GM12878 (cell line): ENCODE results near the gene CDX1. TPM values are rescaled to one million over a fixed set of nuclear protein-coding genes. Genes with fewer than 3 reads are reported as not detected.

ENCODE experiments used
- ATAC-seq: fragments of 200-7000 bp; cut with Tn5 transposase; 3 replicates; pipeline ENCODE4 v1.9.1; 2020; ENCODE audit warnings: mild to moderate bottlenecking, moderate library complexity
- BruUV-seq: library from RNA; stranded (reverse); fragments of 400-500 nt; replicated peaks from 2 replicates; lab custom pipeline; 2021; lab: Mats Ljungman, UMichigan
- CTCF ChIA-PET: fragments of 300-600 bp; sonication (Branson Sonifier 250); formaldehyde crosslinking; extraction: SDS; loops from one replicate; lab custom pipeline; 2021; ENCODE audit warnings: inconsistent platforms; lab: Yijun Ruan, JAX
- POLR2A ChIA-PET: fragments of 350-600 bp; formaldehyde crosslinking; extraction: SDS; loops from one replicate; lab custom pipeline; 2021; ENCODE audit warnings: inconsistent platforms; lab: Charles Lee
- RAD21 ChIA-PET: fragments of 300-600 bp; sonication (Branson Sonifier 250); formaldehyde crosslinking; loops from one replicate; lab custom pipeline; 2023; ENCODE audit warnings: antibody characterized with exemption; ENCODE audit not compliant: unreplicated experiment; lab: Charles Lee
- SMC1A ChIA-PET: fragments of 300-600 bp; sonication (Branson Sonifier 250); formaldehyde crosslinking; loops from one replicate; lab custom pipeline; 2023; ENCODE audit not compliant: unreplicated experiment, uncharacterized antibody; lab: Charles Lee
- DNase-seq: peaks from one replicate; pipeline ENCODE4 v3.0.0-alpha.2; 2011; ENCODE audit warnings: low read depth, low spot score
- FAIRE-seq: peaks from 3 replicates; lab custom pipeline; 2011; peaks lifted over from hg19 to GRCh38; lab: Jason Lieb, UNC
- H2AFZ ChIP-seq: 2 replicates; pipeline ENCODE4 v1.6.0; 2011; ENCODE audit warnings: low read depth, low read length, control low read depth; ENCODE audit not compliant: control insufficient read depth
- H3K27ac ChIP-seq: 2 replicates; pipeline ENCODE4 v1.5.1; 2011; ENCODE audit warnings: control low read depth; ENCODE audit not compliant: control insufficient read depth, insufficient read depth
- H3K27me3 ChIP-seq, 2 experiments: replicated peaks in 1 of 2; 2 replicates each; pipeline versions ENCODE4 v1.6.0 to v1.6.1; 2011; ENCODE audit warnings: low read length in 1 of 2; ENCODE audit not compliant: control insufficient read depth in 2 of 2, insufficient read depth in 2 of 2
- H3K36me3 ChIP-seq, 2 experiments: 2 replicates each; pipeline ENCODE4 v1.5.1; 2011; ENCODE audit warnings: low read length in 1 of 2; ENCODE audit not compliant: control insufficient read depth in 2 of 2, insufficient read depth in 2 of 2
- H3K4me1 ChIP-seq: 2 replicates; pipeline ENCODE4 v1.6.1; 2011; ENCODE audit warnings: mild to moderate bottlenecking, low read length, moderate library complexity, mixed read lengths; ENCODE audit not compliant: control insufficient read depth, insufficient read depth
- H3K4me2 ChIP-seq: 2 replicates; pipeline ENCODE4 v1.6.0; 2011; ENCODE audit warnings: control low read depth; ENCODE audit not compliant: control insufficient read depth, insufficient read depth
- H3K4me3 ChIP-seq: fragments of 200-600 bp; sonication (generic); 2 replicates; pipeline ENCODE4 v1.5.1; 2016
- H3K79me2 ChIP-seq: 2 replicates; pipeline ENCODE4 v1.6.0; 2011; ENCODE audit warnings: low read length; ENCODE audit not compliant: control insufficient read depth, insufficient read depth
- H3K9ac ChIP-seq: 2 replicates; pipeline ENCODE4 v1.8.0; 2011; ENCODE audit warnings: low read length, control low read depth, mixed read lengths; ENCODE audit not compliant: control insufficient read depth, insufficient read depth
- H3K9me3 ChIP-seq: replicated peaks from 3 replicates; pipeline ENCODE4 v1.5.1; 2011; ENCODE audit warnings: mild to moderate bottlenecking, low read length; ENCODE audit not compliant: control insufficient read depth, insufficient read depth
- H4K20me1 ChIP-seq: 2 replicates; pipeline ENCODE4 v1.6.0; 2011; ENCODE audit not compliant: control insufficient read depth, insufficient read depth
- ASH2L ChIP-seq: fragments of 300-600, 200-600 bp; sonication (generic); IDR thresholded peaks from 2 replicates; pipeline ENCODE4 v1.6.1; 2017; ENCODE audit warnings: low read depth, mild to moderate bottlenecking, borderline replicate concordance
- CHD1 ChIP-seq: IDR thresholded peaks from 2 replicates; pipeline ENCODE4 v1.6.1; 2012; ENCODE audit warnings: low read depth, low read length, improper control_type of control experiment
- MEF2A ChIP-seq: IDR thresholded peaks from 2 replicates; pipeline ENCODE4 v1.6.1; 2011; ENCODE audit warnings: low read depth, mild to moderate bottlenecking, low read length, moderate library complexity; ENCODE audit not compliant: insufficient read depth
- NR2F1 ChIP-seq: fragments of 450-650 bp; conservative IDR thresholded peaks from 2 replicates; pipeline ENCODE4 v1.6.1; 2017; ENCODE audit warnings: mild to moderate bottlenecking
- PRDM15 ChIP-seq: fragments of 450-650 bp; formaldehyde crosslinking; IDR thresholded peaks from 2 replicates; pipeline ENCODE4 v1.4.0; 2020; ENCODE audit warnings: mild to moderate bottlenecking, moderate library complexity
- SREBF1 ChIP-seq: IDR thresholded peaks from 2 replicates; pipeline ENCODE4 v1.6.1; 2012; ENCODE audit warnings: mild to moderate bottlenecking, low read length
- USF2 ChIP-seq: IDR thresholded peaks from 2 replicates; pipeline ENCODE4 v1.6.1; 2011; ENCODE audit warnings: low read depth, low read length, improper control_type of control experiment, borderline replicate concordance
- ZBTB4 ChIP-seq: fragments of 450-650 bp; formaldehyde crosslinking; IDR thresholded peaks from 2 replicates; pipeline ENCODE4 v1.4.0; 2022; ENCODE audit warnings: mild to moderate bottlenecking, moderate library complexity
- WGBS: methylation state at CpG from one replicate; pipeline ENCODE4 v1.1.6; 2016; ENCODE audit warnings: low lambda C conversion rate; ENCODE audit not compliant: insufficient replicate concordance, insufficient coverage; ENCODE audit errors: missing lambda C conversion rate; 5-methylcytosine and 5-hydroxymethylcytosine counted together
- in situ Hi-C: fragments of 300-500 bp; cut with MboI; formaldehyde crosslinking; loops from 9 replicates; pipeline ENCODE4 v1.14.3; 2018; ENCODE audit warnings: mixed read lengths
- intact Hi-C: fragments of 100-400 bp; cut with micrococcal nuclease; formaldehyde crosslinking; loops from one replicate; pipeline ENCODE4 v1.14.2; 2022; ENCODE audit not compliant: unreplicated experiment
- polyA plus RNA-seq, 11 experiments: library from polyadenylated mRNA; depleted of rRNA in 4 of 11; unstranded in 6 of 11; stranded (reverse) in 5 of 11; fragments of >200 nt; fragmentation: Nextera tagmentation in 4 of 11; fragmentation: Illumina TruSeq in 1 of 11; extraction: Ambion mirVana in 4 of 11; extraction: Trizol in 1 of 11; gene quantifications; 1 replicate in 1 of 11; 2 replicates in 10 of 11; pipeline versions ENCODE4 v1.2.1 to v1.2.3, GENCODE V29; 2011 to 2016; ENCODE audit warnings: inconsistent platforms in 2 of 11, missing spikeins in 2 of 11, low read depth in 1 of 11
- total RNA-seq, 4 experiments: library from RNA; depleted of rRNA in 3 of 4; stranded (reverse); fragments of >200 nt in 3 of 4; fragmentation: Illumina TruSeq in 1 of 4; extraction: Trizol in 1 of 4; gene quantifications; 2 replicates each; pipeline versions ENCODE4 v1.2.1 to v1.2.3, GENCODE V29; 2013 to 2021

The CDX1 gene
- total and polyA plus RNA-seq, 10 of the 15 experiments (the other 5 are each of a cell fraction or from before 2014, with no cell fraction given), result not detected

- ATAC-seq (no peak), FAIRE-seq (no peak), DNase-seq (no peak)
- no peaks in the 10 kb centered on the region for H3K4me1 ChIP-seq
- H3K79me2 ChIP-seq, result no peaks in the 10 kb centered on the region
- no peak overlapping the region for H3K9ac ChIP-seq
- intact Hi-C loops (no loop called here), in situ Hi-C loops (loop anchor here (5.0 to 10.0 kb wide), 2 partner anchors 97 to 590 kb away; no protein-coding TSS in a partner anchor)
- WGBS, result 21% methylated on average over 8 of the region's 8 CpGs
- H3K4me3 ChIP-seq, result no peak overlapping the region
- H3K27ac ChIP-seq, result no peak overlapping the region
- RAD21 ChIA-PET, result no interaction called here
- BruUV-seq, result no TSS peak
- H3K36me3 ChIP-seq, result no peaks in the 10 kb centered on the region
- peaks cover 0 to 2% of the 10 kb centered on the region in 2 experiments; a peak in 2 of 4 replicates for H3K27me3 ChIP-seq
- no peaks in the 10 kb centered on the region for H4K20me1 ChIP-seq
- no peak overlapping the region for H2AFZ ChIP-seq
- no peak for TF ChIP-seq SREBF1
- TF ChIP-seq NR2F1, result 0 out of 2 replicates have a peak, but pooled peaks have one; percentile 21
- TF ChIP-seq USF2, result no peak
- TF ChIP-seq, all 136 proteins: peak for 1
- Histone ChIP-seq H3K4me2 (no peak overlapping the region), H3K9me3 (no peaks in the 10 kb centered on the region)
- ChIA-PET SMC1A (no interaction called here), CTCF (interaction anchor here (1.0 kb wide), 1 partner anchor 50 kb away, joined by 3 read pairs; no protein-coding TSS in a partner anchor), POLR2A (no interaction called here)
Measured at GRCh38 chr5:150224483-150225027, 58.0 kb downstream of the CDX1 start.

GRCh38 chr5:150227036-150227435 is 60.5 kb downstream of the CDX1 start:
- no peak for FAIRE-seq
- TF ChIP-seq CHD1, result no peak
- TF ChIP-seq ASH2L, result no peak
- no peak for TF ChIP-seq ZBTB4 (CRISPR knock-in tag)
- no peak for TF ChIP-seq MEF2A
- TF ChIP-seq PRDM15 (CRISPR knock-in tag), result no peak

More at GRCh38 chr5:150227036-150227435, 60.5 kb downstream of the CDX1 start:
- RAD21 ChIA-PET, result interaction anchor here (1.0 kb wide), 1 partner anchor 9 kb away, joined by 3 read pairs; no protein-coding TSS in a partner anchor
- Histone ChIP-seq H3K79me2 (no peaks in the 10 kb centered on the region), H3K4me1 (no peaks in the 10 kb centered on the region), H3K9ac (no peak overlapping the region), H3K27ac (no peak overlapping the region), H3K36me3 (no peaks in the 10 kb centered on the region), H3K4me2 (no peak overlapping the region), H3K27me3 (peaks cover 0 to under 1% of the 10 kb centered on the region in 2 experiments; a peak in 1 of 4 replicates), H2AFZ (no peak overlapping the region), H3K4me3 (no peak overlapping the region), H3K9me3 (no peaks in the 10 kb centered on the region), H4K20me1 (no peaks in the 10 kb centered on the region)
- DNase-seq, result no peak
- no peak; the same call in 2 of the 3 replicates for ATAC-seq
- SMC1A ChIA-PET, result interaction anchor here (0.7 kb wide), 1 partner anchor 96 kb away, joined by 3 read pairs; no protein-coding TSS in a partner anchor
- in situ Hi-C loops, result loop anchor here (10.0 kb wide), 1 partner anchor 592 kb away; no protein-coding TSS in a partner anchor
- intact Hi-C loops, result no loop called here
- POLR2A ChIA-PET, result no interaction called here
- WGBS, result 76% methylated on average over 5 of the region's 5 CpGs
- BruUV-seq, result no TSS peak
- CTCF ChIA-PET, result interaction anchor here (0.7 to 1.0 kb wide), 2 partner anchors 124 to 209 kb away, joined by 3 to 4 read pairs; no protein-coding TSS in a partner anchor
